Measurements from ENCODE around the gene ST7L. TPM values are rescaled to one million over a fixed set of nuclear protein-coding genes. Genes with fewer than 3 reads are reported as not detected.

The ST7L gene
- total and polyA plus RNA-seq, 7 donors, result 9.0 to 13.7 (median 12.1) TPM

DNA sequence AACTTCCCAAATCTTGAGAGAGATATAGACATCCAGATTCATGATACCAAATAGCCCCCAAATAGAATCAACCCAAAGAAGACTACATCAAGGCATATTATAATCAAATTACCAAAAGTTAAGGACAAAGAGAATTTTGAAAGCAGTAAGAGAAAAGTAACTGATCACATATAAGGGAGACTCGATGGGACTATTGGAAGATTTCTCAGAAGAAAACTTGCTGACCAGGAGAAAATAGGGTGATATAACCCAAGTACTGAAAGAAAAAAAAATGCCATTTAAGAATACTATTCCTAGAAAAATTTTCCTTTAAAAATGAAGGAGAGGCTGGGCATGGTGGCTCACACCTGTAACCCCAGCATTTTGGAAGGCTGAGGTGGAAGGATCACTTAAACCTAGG, 140.6 kb downstream of the ST7L start:
- no peak overlapping the region for H3K27ac ChIP-seq
- 97 to 100% (median 97%) methylated on average over 1 of the region's 1 CpG for WGBS, 3 donors
- peaks cover 6% of the 10 kb centered on the region for H3K9me3 ChIP-seq
- no peaks in the 10 kb centered on the region for H3K27me3 ChIP-seq (ENCODE audit: insufficient read depth in 3 of 3, low read length in 2 of 3)
- TF ChIP-seq, protein P1, sequence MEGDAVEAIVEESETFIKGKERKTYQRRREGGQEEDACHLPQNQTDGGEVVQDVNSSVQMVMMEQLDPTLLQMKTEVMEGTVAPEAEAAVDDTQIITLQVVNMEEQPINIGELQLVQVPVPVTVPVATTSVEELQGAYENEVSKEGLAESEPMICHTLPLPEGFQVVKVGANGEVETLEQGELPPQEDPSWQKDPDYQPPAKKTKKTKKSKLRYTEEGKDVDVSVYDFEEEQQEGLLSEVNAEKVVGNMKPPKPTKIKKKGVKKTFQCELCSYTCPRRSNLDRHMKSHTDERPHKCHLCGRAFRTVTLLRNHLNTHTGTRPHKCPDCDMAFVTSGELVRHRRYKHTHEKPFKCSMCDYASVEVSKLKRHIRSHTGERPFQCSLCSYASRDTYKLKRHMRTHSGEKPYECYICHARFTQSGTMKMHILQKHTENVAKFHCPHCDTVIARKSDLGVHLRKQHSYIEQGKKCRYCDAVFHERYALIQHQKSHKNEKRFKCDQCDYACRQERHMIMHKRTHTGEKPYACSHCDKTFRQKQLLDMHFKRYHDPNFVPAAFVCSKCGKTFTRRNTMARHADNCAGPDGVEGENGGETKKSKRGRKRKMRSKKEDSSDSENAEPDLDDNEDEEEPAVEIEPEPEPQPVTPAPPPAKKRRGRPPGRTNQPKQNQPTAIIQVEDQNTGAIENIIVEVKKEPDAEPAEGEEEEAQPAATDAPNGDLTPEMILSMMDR (IDR thresholded peaks at IDR 0.05), result no peak
- DNase-seq (no peak), ATAC-seq (no peak)
- intact Hi-C loops (cut with DNase I), result no loop called here
- H3K4me3 ChIP-seq, result no peak overlapping the region
- no peaks in the 10 kb centered on the region for H3K4me1 ChIP-seq
- H3K36me3 ChIP-seq (ENCODE audit: insufficient read depth in 1 of 2, low read depth in 1 of 2), result no peaks in the 10 kb centered on the region

DNA sequence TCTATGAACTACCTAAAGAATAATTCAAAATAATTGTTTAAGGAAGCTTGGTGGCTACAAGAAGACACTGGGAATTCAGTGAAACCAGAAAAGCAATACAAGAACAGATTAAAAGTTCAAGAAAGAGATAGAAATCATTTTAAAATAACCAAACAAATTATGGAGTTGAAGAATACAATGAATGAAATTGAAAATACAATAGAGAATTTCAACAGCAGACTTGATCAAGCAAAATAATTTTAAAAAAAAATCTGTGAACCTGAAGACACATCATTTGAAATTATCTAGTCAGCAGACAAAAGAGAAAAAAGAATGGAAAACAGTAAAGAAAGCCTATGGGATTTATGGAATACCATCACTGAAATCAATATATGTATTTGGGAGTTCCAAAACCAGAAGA, 141.4 kb downstream of the ST7L start:
- H3K4me3 ChIP-seq, result no peak overlapping the region
- intact Hi-C loops (cut with DNase I), result no loop called here
- TF ChIP-seq, protein P1 (IDR thresholded peaks at IDR 0.05), result no peak

More for the DNA sequence above, 141.4 kb downstream of the ST7L start:
- Histone ChIP-seq H3K36me3 (ENCODE audit: insufficient read depth in 1 of 2, low read depth in 1 of 2) (no peaks in the 10 kb centered on the region), H3K27me3 (ENCODE audit: insufficient read depth in 3 of 3, low read length in 2 of 3) (no peaks in the 10 kb centered on the region), H3K4me1 (no peaks in the 10 kb centered on the region), H3K27ac (no peak overlapping the region), H3K9me3 (peaks cover 6% of the 10 kb centered on the region)
- ATAC-seq (no peak), DNase-seq (no peak)

Other genes with a start within 250 kb of the ST7L start
- 1 to 10 TPM; 4.7 to 9.4 (median 6.6) TPM for gene CTTNBP2NL, start 222.9 kb downstream of the ST7L start, total RNA-seq
- 1 to 10 TPM; 1.2 to 3.2 (median 2.5) TPM for gene CTTNBP2NL, start 222.9 kb downstream of the ST7L start, polyA plus RNA-seq
- gene WNT2B, start 110.2 kb downstream of the ST7L start, total RNA-seq, result under 1 TPM; 0.32 to 0.86 (median 0.43) TPM
- under 1 TPM; 0.18 to 0.40 (median 0.39) TPM for gene WNT2B, start 110.2 kb downstream of the ST7L start, polyA plus RNA-seq
- 10 to 100 TPM; 24.2 to 39.1 (median 33.1) TPM for gene CAPZA1, start 691 bp upstream of the ST7L start, total RNA-seq
- 10 to 100 TPM; 14.8 to 73.3 (median 58.2) TPM for gene CAPZA1, start 691 bp upstream of the ST7L start, polyA plus RNA-seq
- 10 to 100 TPM in 2 of 4 donors, 1 to 10 TPM in 2; 5.3 to 10.6 (median 8.3) TPM for gene MOV10, start 55.5 kb upstream of the ST7L start, total RNA-seq
- gene MOV10, start 55.5 kb upstream of the ST7L start, polyA plus RNA-seq, result 1 to 10 TPM; 4.8 to 6.4 (median 6.4) TPM
- 10 to 100 TPM; 43.5 to 88.3 (median 75.5) TPM for gene RHOC, start 88.0 kb upstream of the ST7L start, total RNA-seq
- gene RHOC, start 88.0 kb upstream of the ST7L start, polyA plus RNA-seq, result 10 to 100 TPM; 39.1 to 89.7 (median 76.9) TPM
- gene PPM1J, start 96.2 kb upstream of the ST7L start, total RNA-seq, result 1 to 10 TPM; 4.1 to 7.2 (median 6.1) TPM
- gene PPM1J, start 96.2 kb upstream of the ST7L start, polyA plus RNA-seq, result 1 to 10 TPM; 4.1 to 8.8 (median 6.0) TPM